ENCODE data around the gene TMED3. TPM values are rescaled to one million over a fixed set of nuclear protein-coding genes. Genes with fewer than 3 reads are reported as not detected.

The TMED3 gene
- total and polyA plus RNA-seq, 2 donors (not counting 1 experiment from before 2014, with no cell fraction given) = 20.7 to 32.5 TPM

GRCh38 chr15:79308874-79309273 is 2.0 kb upstream of the TMED3 start:
- Mint-ChIP-seq H3K4me1 (peaks cover 25% of the 10 kb centered on the region), H3K27me3 (peaks cover 20% of the 10 kb centered on the region), H3K9me3 (ENCODE audit: insufficient read depth) (no peaks in the 10 kb centered on the region), H3K4me3 (peak overlapping the region; percentile 6), H3K27ac (no peak overlapping the region)
- H3K36me3 ChIP-seq (replicated peaks in 1 of 2; ENCODE audit: control extremely low read depth in 1 of 2, control insufficient read depth in 1 of 2, extremely low read depth in 1 of 2, insufficient read depth in 2 of 2, low read length in 1 of 2) = peaks cover 2 to 5% of the 10 kb centered on the region in 2 experiments
- DNase-seq = no peak
- H3K27ac ChIP-seq (ENCODE audit: low read length in 2 of 2) = no peak overlapping the region
- WGBS (ENCODE audit: insufficient coverage) = no CpG with 5 or more reads among the region's 2 CpGs
- H3K9me3 ChIP-seq (ENCODE audit: control extremely low read depth in 1 of 3, control insufficient read depth in 2 of 3, insufficient read depth in 1 of 3, low read length in 2 of 3) = no peaks in the 10 kb centered on the region
- ATAC-seq (ENCODE audit: low read depth) = no peak
- no peak overlapping the region for H3K9ac ChIP-seq (ENCODE audit: low read length)
- H4K20me1 ChIP-seq (ENCODE audit: control insufficient read depth, insufficient read depth, low read length, poor library complexity, severe bottlenecking) = no peaks in the 10 kb centered on the region
- H3K27me3 ChIP-seq (replicated peaks in 1 of 4; ENCODE audit: control extremely low read depth in 1 of 4, control insufficient read depth in 3 of 4, insufficient read depth in 4 of 4, low read length in 3 of 4) = peaks cover 0 to 17% (median 3%) of the 10 kb centered on the region in 4 experiments
- H3K4me2 ChIP-seq (replicated peaks; ENCODE audit: low read depth, low read length, poor library complexity, severe bottlenecking) = no peak overlapping the region
- TF ChIP-seq EZH2 (IDR thresholded peaks at IDR 0.05; ENCODE audit: borderline replicate concordance, insufficient read depth, low read depth, low read length, poor library complexity, severe bottlenecking) = no peak
- H2AFZ ChIP-seq (ENCODE audit: insufficient read depth, low read depth, low read length, poor library complexity, severe bottlenecking) = no peak overlapping the region
- POLR2A ChIA-PET = no interaction called here
- peaks cover 22% of the 10 kb centered on the region for H3K79me2 ChIP-seq (ENCODE audit: control insufficient read depth, insufficient read depth, low read length)
- H3K4me1 ChIP-seq (ENCODE audit: control insufficient read depth in 2 of 2, insufficient read depth in 2 of 2, low read length in 2 of 2) = peaks cover 14 to 22% of the 10 kb centered on the region in 2 donors
- intact Hi-C loops (cut with micrococcal nuclease) = no loop called here
- CTCF ChIA-PET = no interaction called here
- H3K4me3 ChIP-seq (ENCODE audit: control extremely low read depth in 1 of 5, extremely low read depth in 1 of 5, insufficient read depth in 1 of 5, low read depth in 2 of 5, low read length in 4 of 5) = no peak overlapping the region

GRCh38 chr15:79310612-79310984 is 314 bp upstream of the TMED3 start:
- peaks cover 14 to 22% of the 10 kb centered on the region in 2 donors for H3K4me1 ChIP-seq (ENCODE audit: control insufficient read depth in 2 of 2, insufficient read depth in 2 of 2, low read length in 2 of 2)
- H3K79me2 ChIP-seq (ENCODE audit: control insufficient read depth, insufficient read depth, low read length) = peaks cover 26% of the 10 kb centered on the region
- 0% methylated on average over 5 of the region's 17 CpGs for WGBS (ENCODE audit: insufficient coverage)
- Mint-ChIP-seq H3K9me3 (ENCODE audit: insufficient read depth) (no peaks in the 10 kb centered on the region), H3K4me1 (peaks cover 27% of the 10 kb centered on the region), H3K27me3 (peaks cover 10% of the 10 kb centered on the region), H3K4me3 (peak overlapping the region; percentile 92), H3K27ac (peak overlapping the region; percentile 82)
- peak overlapping the region; percentile 95 for H3K9ac ChIP-seq (ENCODE audit: low read length)
- CTCF ChIA-PET = interaction anchor here (0.7 to 1.7 kb wide), 3 partner anchors 11 to 14 kb away, joined by 3 to 4 read pairs (median 4); no protein-coding TSS in a partner anchor
- TF ChIP-seq CTCF (IDR thresholded peaks at IDR 0.05) (no peak), EZH2 (IDR thresholded peaks at IDR 0.05; ENCODE audit: borderline replicate concordance, insufficient read depth, low read depth, low read length, poor library complexity, severe bottlenecking) (no peak)
- peak overlapping the region; percentile 95 for H3K4me2 ChIP-seq (replicated peaks; ENCODE audit: low read depth, low read length, poor library complexity, severe bottlenecking)
- H3K27me3 ChIP-seq (replicated peaks in 1 of 4; ENCODE audit: control extremely low read depth in 1 of 4, control insufficient read depth in 3 of 4, insufficient read depth in 4 of 4, low read length in 3 of 4) = peaks cover 0 to 6% (median 3%) of the 10 kb centered on the region in 4 experiments
- intact Hi-C loops (cut with micrococcal nuclease) = loop anchor here (2.0 to 10.0 kb wide), 2 partner anchors 436 to 842 kb away; partner anchors contain the start of genes FAH and MORF4L1
- no peak for DNase-seq
- peaks cover 5 to 23% of the 10 kb centered on the region in 2 experiments for H3K36me3 ChIP-seq (replicated peaks in 1 of 2; ENCODE audit: control extremely low read depth in 1 of 2, control insufficient read depth in 1 of 2, extremely low read depth in 1 of 2, insufficient read depth in 2 of 2, low read length in 1 of 2)
- H4K20me1 ChIP-seq (ENCODE audit: control insufficient read depth, insufficient read depth, low read length, poor library complexity, severe bottlenecking) = no peaks in the 10 kb centered on the region
- H3K9me3 ChIP-seq (ENCODE audit: control extremely low read depth in 1 of 3, control insufficient read depth in 2 of 3, insufficient read depth in 1 of 3, low read length in 2 of 3) = no peaks in the 10 kb centered on the region
- ATAC-seq (ENCODE audit: low read depth) = no peak
- POLR2A ChIA-PET = no interaction called here
- H3K4me3 ChIP-seq (ENCODE audit: control extremely low read depth in 1 of 5, extremely low read depth in 1 of 5, insufficient read depth in 1 of 5, low read depth in 2 of 5, low read length in 4 of 5) = peak overlapping the region in 4 of 5 experiments; percentile 32 to 93 (median 84)
- peak overlapping the region; percentile 92 for H2AFZ ChIP-seq (ENCODE audit: insufficient read depth, low read depth, low read length, poor library complexity, severe bottlenecking)
- no peak overlapping the region for H3K27ac ChIP-seq (ENCODE audit: low read length in 2 of 2)

Measured in B cell (primary cell).